Stimulated activated CD4-positive, alpha-beta T cell treated with anti-CD3 and anti-CD28 coated beads, TNF-alpha, amount 100 ng/mL, for 48 hours (primary cell): ENCODE results near the gene MAN2B2.
"Not testable (repeated sequence)": the region's sequence is repeated elsewhere in the genome, so short reads cannot be mapped to it uniquely, and the experiment has no call there.

ENCODE experiments used
- DNase-seq, 3 donors: peaks; one replicate each; pipeline ENCODE4 v3.0.0-alpha.2; 2020; ENCODE audit warnings: low read depth in 3 of 3

Gene MAN2B2

DNA sequence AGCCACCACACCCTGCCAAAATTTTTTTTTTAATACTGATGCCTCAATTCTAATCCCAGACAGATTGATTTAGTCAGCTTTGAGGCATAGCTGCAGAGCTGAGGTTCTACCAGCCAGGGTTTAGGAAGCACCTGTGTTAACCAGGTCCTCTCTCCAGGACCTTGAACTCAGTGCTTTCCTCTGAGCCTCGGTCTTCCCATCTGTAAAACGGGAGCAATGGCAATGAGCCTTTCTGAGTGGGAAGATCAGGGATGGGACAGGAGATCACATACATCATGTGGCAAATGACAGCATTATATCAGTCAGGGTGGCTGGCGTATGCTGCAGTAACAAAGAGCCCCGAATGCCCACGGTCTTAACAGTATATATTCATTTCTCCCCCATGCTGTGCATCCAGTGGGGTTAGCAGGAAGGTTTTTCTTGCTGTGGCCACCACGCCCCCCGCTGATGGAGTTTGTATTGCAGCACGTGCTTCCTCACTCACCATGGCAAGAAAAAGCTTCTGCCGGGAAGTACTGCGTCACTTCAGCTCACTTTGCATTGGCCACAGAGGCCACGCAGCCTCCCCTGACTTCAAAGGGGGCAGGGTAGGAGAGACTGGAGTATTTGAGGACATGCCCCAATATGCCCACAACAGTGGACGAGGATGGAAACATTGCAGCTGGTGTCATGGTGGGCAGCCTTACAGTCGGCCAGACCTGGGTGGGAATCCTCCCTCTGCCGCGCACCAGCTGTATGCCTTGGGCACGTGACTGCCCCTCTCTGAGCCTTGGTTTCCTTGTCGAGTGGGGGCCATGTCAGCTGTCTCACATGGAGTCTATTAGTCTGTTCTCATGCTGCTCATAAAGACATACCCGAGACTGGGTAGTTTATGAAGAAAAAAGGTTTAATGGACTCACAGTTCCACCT is 41.4 kb downstream of the MAN2B2 start:
- DNase-seq, result no peak

DNA sequence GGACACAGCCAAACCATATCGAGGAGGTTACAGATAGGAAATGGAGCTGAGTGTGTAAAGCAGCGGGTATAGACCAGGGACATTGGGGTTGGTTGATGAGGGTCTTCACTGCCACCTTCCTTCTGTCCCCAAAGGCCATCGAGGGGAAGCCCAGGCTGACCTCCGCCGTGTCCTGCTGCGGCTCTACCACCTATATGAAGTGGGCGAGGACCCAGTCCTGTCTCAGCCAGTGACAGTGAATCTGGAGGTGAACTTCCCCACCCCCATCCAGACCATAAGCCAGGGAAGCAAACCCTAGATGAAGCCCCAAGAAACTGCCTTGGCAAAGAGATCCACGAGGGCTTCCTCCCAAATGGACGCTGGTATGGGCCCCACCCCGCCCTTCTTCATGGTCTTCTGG is 42.3 kb downstream of the MAN2B2 start:
- no peak for DNase-seq

DNA sequence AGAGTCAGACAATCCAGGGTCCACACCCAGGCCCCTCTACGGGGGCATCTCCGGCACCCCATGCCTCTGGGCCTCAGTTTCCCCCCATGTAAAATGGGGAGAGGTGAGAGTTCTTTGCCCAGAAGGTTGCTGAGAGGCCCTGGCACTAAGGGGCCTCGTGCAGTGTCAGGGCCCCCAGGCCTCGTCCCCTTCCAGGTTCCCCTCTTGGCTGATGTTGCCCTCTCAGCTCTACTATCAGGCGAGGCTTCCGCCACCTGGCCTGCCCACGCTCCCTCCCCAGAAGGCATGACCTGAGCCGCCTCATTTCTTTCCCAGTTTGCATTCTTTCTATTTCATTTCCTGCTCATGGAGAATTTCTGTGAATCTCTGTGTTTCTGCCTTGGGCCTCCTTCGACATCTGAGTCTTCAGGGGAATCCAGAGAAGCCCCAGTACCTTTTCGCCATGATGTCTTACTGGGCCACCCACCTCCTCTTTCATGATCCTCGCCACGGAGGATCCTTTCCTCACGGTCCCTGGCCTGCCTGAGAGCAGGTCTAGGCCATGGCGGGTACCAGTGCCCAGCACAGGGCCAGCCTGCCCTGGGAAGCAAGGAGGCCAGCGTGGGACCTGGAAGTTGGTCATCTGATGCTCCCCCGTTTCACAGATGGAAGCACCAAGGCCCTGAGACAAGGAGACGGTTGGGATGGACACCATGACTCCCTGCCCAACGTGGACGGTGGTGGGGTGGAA is 43.6 kb downstream of the MAN2B2 start:
- DNase-seq, result no peak

DNA sequence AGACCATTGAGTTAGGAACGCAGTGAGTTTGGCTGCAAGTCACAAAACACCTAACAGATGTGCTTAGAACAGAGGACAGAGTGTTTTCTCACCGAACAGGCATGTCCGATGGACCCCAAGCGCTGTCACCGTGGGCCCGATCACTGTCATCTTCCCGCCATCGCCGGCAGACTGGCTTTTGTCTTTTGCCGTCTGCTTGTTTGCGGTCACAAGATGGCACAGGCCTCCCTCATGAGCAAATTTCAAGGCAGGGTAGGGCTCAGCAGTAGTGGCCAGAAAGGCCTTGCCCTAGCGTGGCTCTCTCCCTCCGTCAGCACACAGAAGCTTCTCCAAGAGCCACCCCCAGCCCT is 44.1 kb downstream of the MAN2B2 start:
- no peak for DNase-seq

DNA sequence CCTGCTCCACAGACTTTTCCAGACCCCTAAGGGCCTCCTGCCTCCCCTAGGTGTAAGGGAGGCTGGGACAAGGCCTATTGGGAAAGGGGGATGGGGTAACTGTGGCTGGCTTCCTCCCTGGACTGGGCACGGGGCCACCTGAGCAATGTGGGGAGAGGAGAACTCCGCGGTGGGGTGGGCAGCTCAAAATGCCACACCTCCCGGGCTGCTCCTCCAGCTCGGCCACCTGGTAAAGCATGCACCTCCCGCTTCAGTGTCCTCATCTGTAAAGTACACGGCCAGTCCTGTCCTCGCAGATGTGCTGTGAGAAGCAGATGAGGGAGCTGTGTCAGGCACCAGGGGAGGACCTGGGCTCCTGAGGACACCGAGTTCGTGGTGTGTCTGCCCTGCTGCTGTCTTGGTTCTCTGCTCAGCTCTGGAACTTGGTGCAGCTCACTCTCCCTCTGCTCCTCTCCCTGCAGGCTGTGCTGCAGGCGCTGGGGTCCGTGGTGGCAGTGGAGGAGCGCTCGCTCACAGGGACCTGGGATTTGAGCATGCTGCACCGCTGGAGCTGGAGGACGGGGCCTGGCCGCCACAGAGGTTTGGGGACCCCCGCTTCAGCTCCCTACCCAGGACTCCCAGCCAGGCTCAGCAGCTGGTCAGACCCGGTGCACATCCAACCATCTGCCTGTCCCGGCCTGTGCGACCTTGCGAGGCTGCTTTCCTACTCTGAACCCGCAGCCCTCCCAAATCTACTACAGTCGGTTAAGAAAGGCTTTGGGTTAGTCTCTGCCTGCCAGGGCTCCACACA is 44.7 kb downstream of the MAN2B2 start:
- DNase-seq, result no peak

DNA sequence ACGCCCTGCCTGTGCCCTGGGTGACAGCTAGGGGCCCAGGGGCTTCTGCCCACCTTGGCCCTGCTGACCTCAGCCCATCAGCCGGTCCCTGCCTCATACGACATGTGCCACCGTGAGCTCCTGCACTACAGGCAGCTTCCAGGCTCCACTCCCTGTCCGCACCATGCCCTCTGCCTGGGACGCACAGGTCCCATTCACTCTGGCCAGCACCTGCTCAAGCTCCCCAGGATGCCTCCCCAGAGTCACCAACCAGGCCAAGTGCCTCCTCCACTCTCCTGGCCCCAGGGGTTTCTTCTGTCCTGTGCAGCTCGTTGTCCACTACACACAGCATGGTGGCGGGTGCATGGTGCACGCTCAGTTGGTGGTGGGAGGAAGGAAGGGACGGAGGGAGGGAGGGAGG is 45.3 kb downstream of the MAN2B2 start:
- no peak for DNase-seq

DNA sequence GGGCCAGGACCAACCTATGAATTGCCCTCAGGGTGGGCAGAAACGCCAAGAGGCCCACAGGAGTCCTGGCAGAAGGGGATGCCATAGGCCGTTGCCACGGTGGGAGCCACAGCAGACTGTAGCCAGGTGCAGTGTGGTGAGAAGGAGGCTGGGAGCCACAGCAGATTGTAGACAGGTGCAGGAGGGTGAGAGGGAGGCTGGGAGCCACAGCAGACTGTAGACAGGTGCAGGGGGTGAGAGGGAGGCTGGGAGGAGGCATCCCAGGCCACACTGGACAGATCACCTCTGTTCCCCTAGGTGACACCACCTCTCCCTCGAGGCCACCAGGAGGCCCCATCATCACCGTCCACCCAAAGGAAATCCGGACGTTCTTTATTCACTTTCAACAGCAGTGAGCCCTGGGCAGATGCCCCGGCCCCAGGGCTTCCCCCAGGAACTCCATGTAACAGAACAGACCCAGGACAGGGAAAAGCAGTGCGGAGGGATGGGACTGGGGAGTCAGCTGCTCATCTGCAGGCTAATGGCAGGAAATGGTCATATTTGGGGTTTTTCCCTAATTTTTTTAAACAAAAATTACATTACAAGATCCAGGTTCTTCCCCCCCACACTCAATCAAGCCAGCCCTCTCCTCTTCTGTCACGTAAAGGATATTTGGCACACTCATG is 46.0 kb downstream of the MAN2B2 start:
- DNase-seq, result no peak

DNA sequence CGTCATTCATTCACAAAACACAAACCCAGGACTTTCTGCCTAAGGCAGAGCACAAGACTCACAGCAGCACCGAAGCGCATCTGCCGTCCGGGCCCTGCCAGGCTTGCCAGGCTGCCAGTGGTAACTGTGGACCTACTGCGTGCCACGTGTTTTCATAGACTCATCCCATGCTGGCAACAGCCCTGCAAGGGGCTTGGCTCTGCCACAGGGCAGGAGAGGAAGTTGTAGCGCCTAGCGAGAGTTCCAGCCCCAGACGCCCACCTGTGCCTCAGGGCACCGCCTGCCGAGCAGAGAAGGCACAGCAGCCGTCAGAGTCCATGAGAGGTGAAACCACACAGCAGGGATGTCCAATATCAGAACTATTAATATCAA is 46.6 kb downstream of the MAN2B2 start:
- no peak for DNase-seq

DNA sequence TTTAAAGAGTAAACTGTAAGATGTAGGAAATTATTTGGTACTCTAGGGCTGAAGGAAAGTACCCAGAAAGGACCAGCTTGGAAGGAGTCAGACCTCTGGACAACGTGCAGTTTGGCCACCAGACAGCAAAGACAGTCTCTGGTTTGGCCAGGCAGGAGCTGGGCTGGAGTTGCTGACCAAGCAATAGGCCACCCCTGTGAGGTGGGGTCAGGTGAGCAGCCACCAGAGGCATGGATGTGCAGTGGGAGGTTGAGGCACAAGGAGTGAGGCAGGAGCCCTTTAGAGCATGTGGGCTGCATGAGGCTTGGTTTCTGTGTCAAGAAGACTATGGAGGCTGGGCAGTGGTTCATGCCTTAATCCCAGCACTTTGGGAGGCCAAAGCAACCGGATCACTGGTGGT is 47.8 kb downstream of the MAN2B2 start:
- DNase-seq, result no peak

DNA sequence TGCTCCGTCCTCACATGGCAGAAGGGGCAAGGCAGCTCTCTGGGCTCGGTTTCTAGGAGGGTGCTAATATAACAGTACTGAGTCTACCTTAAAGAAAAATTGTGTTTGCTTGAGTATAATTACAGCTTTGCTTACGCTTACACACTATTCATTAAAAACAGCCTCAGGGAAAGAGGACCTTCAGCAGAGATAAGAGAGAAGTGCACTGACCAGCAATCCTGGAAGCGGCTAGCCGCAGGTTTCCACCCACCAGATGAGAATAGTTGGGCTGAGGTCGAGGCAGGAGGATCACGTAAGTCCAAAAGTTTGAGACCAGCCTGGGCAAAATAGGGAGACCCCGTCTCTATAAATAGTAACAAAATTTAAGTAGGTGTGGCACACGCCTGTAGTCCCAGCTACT is 50.3 kb downstream of the MAN2B2 start:
- DNase-seq, result no peak

DNA sequence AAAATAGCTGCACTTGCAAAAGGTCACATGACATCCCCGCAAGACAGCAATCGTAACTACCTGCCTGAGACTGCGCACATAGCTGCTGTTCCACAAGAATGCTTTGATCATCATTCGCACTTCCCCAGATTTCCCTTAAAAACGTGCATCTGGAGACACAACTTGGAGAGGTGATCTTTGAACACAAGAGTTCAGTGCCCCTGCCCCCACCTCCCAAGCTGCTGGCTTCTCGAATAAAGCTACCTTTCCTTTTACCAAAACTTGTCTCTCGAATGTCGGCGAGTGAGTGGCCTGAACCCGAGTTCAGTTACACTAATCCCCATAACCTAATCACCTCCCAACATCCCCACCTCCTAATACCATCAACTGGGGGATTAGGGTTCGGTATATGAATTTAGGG is 51.1 kb downstream of the MAN2B2 start:
- no peak for DNase-seq

DNA sequence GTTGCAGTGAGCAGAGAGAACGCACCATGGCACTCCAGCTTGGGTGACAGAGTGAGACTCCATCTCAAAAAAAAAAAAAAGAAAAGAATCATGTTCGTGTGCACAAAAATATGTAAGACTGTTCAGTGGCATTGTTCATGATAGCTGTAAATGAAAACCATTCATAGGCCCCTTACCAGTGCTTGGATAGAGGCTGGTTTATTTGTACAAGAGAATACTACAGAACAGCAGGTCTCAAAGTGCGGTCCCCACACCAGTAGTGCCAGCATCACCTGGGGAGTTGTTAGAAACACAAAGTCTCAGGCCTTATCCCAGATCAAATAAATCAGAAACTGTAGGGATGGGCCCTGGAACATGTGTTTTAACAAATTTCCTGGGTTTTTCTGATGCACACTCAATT is 52.8 kb downstream of the MAN2B2 start:
- no peak for DNase-seq

DNA sequence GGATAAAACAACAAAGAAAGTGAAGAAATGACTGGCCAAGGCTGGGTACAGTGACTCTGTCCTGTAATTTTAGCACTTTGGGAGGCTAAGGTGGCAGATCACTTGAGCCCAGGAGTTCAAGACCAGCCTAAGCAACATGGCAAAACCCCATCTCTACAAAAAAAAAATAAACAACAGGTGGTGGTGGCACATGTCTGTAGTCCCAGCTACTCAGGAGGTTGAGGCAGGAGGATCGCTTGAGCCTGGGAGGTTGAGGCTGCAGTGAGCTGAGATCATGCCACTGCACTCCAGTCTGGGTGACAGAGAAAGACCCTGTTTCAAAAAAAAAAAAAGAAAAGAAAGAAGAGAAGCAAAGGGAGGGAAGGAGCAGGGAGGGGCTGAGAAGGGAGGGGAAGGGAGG is 53.5 kb downstream of the MAN2B2 start:
- DNase-seq, result not testable (repeated sequence)

DNA sequence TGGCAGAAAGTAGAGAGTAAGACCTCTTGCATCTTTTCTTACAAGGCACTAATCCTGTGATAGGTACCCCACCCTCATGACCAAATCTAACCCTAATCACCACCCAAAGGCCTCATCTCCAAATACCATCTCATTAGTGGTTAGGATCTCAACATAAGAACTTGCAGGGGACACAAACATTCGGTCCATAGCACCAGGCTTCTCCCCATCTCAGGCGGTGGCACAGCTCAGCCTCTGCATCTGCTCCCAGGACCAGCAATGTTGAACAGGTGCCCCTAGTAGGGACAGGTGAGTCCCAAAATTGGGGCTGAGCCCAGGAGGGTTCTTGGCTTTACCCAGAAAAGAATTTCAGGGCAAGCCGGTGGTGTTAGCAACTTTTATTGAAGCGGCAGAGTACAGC is 57.1 kb downstream of the MAN2B2 start:
- DNase-seq, result no peak

DNA sequence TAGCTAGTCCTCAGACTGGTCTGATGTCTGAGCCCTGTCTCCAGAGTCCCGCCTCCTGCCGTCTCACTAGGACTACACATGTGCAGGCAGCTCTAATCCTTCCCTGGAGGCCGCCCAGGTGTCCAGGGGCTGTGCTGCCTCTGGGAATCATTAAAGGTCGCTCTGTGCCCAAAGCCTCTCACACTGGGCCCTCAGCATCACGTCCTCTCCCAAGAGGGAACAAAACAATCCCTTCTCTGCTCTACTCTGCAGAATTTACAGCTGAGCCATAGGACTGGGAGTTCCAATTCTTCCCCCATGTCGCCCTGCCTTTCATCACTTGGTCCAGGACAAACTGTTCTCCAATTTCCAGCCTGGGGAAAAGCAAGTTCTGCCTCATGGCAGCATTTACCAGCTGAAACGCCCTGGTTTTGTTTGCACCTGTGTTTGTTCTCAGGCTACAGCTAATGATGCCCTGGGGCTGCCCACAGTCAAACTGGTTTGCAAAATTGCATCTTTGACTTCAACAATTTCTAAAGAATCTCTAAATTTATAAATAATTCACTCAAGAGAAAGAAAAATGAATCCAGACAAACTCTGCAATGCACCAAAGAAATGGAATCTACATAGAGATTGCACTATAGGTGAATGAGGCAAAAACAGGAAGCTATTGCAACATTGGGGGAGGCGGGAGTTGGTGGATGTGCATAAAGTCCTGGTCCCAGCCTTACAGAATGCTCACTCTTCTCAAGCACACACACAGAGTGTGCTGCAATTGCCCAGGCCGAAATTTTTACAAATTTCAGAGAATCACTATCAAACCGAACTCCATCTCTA is 58.3 kb downstream of the MAN2B2 start:
- no peak for DNase-seq

DNA sequence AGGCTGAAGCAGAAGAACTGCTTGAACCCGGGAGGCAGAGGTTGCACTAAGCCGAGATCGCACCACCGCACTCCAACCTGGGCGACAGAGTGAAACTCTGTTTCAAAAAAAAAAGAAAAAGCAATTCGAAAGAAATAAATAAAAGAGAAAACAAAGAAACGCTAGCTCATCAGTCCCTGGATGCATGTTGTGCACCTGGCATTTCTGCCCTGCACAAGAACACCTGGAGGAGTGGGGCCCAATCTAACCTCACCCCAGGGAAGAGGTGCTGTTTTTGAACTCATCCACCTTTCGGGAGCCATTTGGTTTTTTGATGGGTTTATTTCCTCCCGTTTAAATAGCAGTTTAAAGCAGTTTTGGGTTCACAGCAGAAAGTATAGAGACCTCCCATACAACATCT is 59.8 kb downstream of the MAN2B2 start:
- DNase-seq, result no peak

DNA sequence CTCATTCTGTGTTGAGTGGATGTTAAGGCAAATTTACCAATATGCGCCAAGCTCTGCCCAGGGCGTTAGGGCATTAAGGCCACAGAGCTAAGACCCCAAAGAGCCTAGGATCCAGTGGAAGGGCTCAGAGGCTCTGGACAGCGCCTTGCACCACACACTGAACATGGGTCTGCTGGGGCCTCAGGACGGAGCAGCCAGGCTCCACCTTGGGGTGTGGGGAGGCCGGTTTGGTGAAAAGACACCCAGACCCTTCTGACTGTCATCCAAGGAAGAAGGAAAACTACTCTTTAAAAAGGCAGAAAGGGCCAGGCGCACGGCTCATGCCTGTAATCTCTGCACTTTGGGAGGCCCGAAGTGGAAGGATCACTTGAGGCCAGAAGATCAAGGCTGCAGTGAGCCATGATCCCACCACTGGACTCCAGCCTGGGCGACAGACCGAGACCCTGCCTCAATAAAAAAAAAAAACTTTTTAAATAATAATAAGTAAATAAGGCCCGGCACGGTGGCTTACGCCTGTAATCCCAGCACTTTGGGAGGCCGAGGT is 64.2 kb downstream of the MAN2B2 start:
- no peak for DNase-seq

DNA sequence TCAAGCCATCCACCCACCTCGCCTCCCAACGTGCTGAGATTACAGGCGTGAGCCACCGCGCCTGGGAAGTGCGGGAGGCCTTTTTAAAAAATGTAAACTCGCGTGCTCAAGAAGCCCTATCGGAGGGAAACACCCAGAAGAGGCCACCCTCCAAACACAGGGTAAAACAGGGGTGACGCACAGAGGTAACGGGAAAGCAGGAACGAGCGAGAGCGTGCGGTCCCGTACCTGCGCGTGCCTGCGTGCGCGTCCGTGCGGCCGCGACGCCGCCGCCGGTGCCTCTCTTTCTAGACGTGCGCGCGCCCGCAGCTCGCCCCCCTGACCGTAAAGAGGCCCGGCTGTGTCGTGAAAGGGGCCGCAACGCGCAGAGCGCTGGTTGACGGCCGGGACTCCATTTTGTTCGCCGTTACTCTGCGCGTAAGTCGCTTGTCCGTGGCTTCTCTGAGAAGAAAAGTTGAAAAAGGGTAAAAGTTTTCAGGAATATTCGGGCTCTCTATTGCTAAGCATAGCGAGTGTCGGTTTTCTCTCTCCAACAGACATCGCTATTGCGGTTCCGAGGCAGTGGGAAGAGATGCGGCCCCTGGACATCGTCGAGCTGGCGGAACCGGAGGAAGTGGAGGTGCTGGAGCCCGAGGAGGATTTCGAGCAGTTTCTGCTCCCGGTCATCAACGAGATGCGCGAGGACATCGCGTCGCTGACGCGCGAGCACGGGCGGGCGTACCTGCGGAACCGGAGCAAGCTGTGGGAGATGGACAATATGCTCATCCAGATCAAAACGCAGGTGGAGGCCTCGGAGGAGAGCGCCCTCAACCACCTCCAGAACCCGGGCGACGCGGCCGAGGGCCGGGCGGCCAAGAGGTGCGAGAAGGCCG is 65.5 kb downstream of the MAN2B2 start, which contains the start of gene MRFAP1:
Gene MRFAP1 (plus strand): TSS at position 394 of the 872 bp plus-strand sequence. CDS start 178 bp downstream, at position 572.
- peak; percentile 82 to 90 (median 85) for DNase-seq

DNA sequence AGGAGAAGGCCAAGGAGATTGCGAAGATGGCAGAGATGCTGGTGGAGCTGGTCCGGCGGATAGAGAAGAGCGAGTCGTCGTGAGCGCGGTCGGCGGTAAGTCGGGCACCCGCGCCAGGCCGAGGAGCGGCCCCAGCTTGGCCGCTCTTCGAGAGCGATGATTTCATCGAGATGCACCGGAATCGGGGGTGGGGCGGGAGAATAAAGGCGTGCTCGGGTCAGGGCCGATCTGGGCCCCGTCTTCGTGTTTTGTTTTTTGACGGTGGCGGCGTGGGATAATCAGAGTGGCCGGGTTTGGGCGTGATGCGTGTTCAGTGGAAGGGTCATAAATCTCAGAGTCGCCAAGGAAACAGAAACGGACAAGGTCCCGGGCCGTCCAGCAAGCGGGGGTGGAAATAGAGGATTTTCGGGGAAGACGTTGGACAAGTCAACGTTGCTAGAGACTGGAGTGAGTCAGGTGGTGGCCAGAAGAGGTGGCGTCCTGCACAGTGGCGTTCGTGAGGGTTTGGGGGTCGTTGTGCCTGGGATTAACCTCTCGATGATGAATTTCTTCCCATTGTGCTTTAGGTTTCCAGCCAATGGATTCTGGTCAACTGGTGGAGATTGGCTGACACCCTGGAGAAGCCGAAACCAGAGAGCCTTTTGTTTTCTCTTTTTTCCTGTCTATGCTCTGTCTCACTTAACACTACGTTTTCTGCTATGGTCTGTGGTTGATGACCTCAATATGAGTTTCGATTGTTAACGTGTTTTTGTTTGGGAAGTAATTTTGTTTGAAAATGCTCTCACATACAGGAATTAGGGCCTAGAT is 66.4 kb downstream of the MAN2B2 start:
- peak; percentile 3 to 39 (median 14) for DNase-seq
